T-helper 1 cell treated with Interleukin-12 subunit alpha and Interleukin-12 subunit beta and Interleukin-4 antibody, amounts not matched to agents 30 μg/mL and 1 μg/mL, for 36 hours (primary cell): Measurements from ENCODE around the gene MED7.

Source experiments
- H3K27ac Mint-ChIP-seq: one replicate; pipeline ENCODE4 v1.8.0; 2021; ENCODE audit warnings: mild to moderate bottlenecking, mixed read lengths
- H3K27me3 Mint-ChIP-seq: one replicate; pipeline ENCODE4 v1.8.0; 2021; ENCODE audit warnings: low read depth, mixed read lengths
- H3K36me3 Mint-ChIP-seq: one replicate; pipeline ENCODE4 v1.8.0; 2021; ENCODE audit warnings: low read depth, mixed read lengths
- H3K4me1 Mint-ChIP-seq: one replicate; pipeline ENCODE4 v1.8.0; 2021; ENCODE audit warnings: low read depth, mixed read lengths
- H3K4me3 Mint-ChIP-seq: one replicate; pipeline ENCODE4 v1.8.0; 2021; ENCODE audit warnings: mild to moderate bottlenecking, moderate library complexity, mixed read lengths
- H3K9me3 Mint-ChIP-seq: one replicate; pipeline ENCODE4 v1.8.0; 2021; ENCODE audit warnings: mixed read lengths

The MED7 gene

GRCh38 chr5:157106630-157107461 is 35.8 kb downstream of the MED7 start:
- no peaks in the 10 kb centered on the region for H3K27me3 Mint-ChIP-seq
- peak overlapping the region; percentile 93 for H3K4me3 Mint-ChIP-seq
- peak overlapping the region; percentile 97 for H3K27ac Mint-ChIP-seq
- H3K4me1 Mint-ChIP-seq = peaks cover 57% of the 10 kb centered on the region
- peaks cover 63% of the 10 kb centered on the region for H3K36me3 Mint-ChIP-seq
- H3K9me3 Mint-ChIP-seq = no peaks in the 10 kb centered on the region

- H3K4me3 Mint-ChIP-seq = peak overlapping the region; percentile 21
- H3K36me3 Mint-ChIP-seq = peaks cover 71% of the 10 kb centered on the region
- peaks cover 41% of the 10 kb centered on the region for H3K4me1 Mint-ChIP-seq
- no peaks in the 10 kb centered on the region for H3K9me3 Mint-ChIP-seq
- H3K27me3 Mint-ChIP-seq = no peaks in the 10 kb centered on the region
- H3K27ac Mint-ChIP-seq = peak overlapping the region; percentile 79
Observed at GRCh38 chr5:157100140-157100679, 42.5 kb downstream of the MED7 start.

GRCh38 chr5:157088342-157088990 is 54.2 kb downstream of the MED7 start:
- no peak overlapping the region for H3K4me3 Mint-ChIP-seq
- H3K36me3 Mint-ChIP-seq = peaks cover 65% of the 10 kb centered on the region
- H3K4me1 Mint-ChIP-seq = peaks cover 19% of the 10 kb centered on the region
- no peaks in the 10 kb centered on the region for H3K9me3 Mint-ChIP-seq
- peak overlapping the region; percentile 7 for H3K27ac Mint-ChIP-seq
- no peaks in the 10 kb centered on the region for H3K27me3 Mint-ChIP-seq
